ENCODE data around the gene ZNF618. TPM values are rescaled to one million over a fixed set of nuclear protein-coding genes. Genes with fewer than 3 reads are reported as not detected.

Gene ZNF618
- total RNA-seq, 2 experiments from 2014 or later, result not detected

GRCh38 chr9:113941526-113941925, 65.4 kb downstream of the ZNF618 start:
- DNase-seq (ENCODE audit: low spot score), result no peak
- CTCF ChIA-PET (ENCODE audit: unreplicated experiment), result no interaction called here
- POLR2A ChIA-PET, result interaction anchor here (1.2 kb wide), 1 partner anchor 24 kb away, joined by 3 read pairs; no protein-coding TSS in a partner anchor

GRCh38 chr9:113943112-113944009, 67.3 kb downstream of the ZNF618 start:
- no TSS peak for BruUV-seq (replicated peaks)
- no peaks in the 10 kb centered on the region for H3K9me2 ChIP-seq (ENCODE audit: insufficient read depth, low read length)
- H3K36me3 ChIP-seq (ENCODE audit: insufficient read depth, low read length), result no peaks in the 10 kb centered on the region
- H2AFZ ChIP-seq (ENCODE audit: low read length), result no peak overlapping the region
- no peak for TF ChIP-seq EZH2phosphoT487 (IDR thresholded peaks at IDR 0.05; ENCODE audit: borderline replicate concordance, low read depth, low read length)
- no peak for TF ChIP-seq CTCF (conservative IDR thresholded peaks at IDR 0.05; ENCODE audit: low read length)
- ChIA-PET CTCF (ENCODE audit: unreplicated experiment) (interaction anchor here (0.6 kb wide), 1 partner anchor 81 kb away, joined by 3 read pairs; no protein-coding TSS in a partner anchor), POLR2A (interaction anchor here (0.6 kb wide), 1 partner anchor 940 kb away, joined by 3 read pairs; no protein-coding TSS in a partner anchor)
- H3K27ac ChIP-seq (ENCODE audit: low read depth, low read length, poor library complexity, severe bottlenecking), result no peak overlapping the region
- H3K9me3 ChIP-seq (ENCODE audit: low read length), result no peaks in the 10 kb centered on the region
- no peak overlapping the region for H3K4me2 ChIP-seq (ENCODE audit: low read length)
- no peak overlapping the region for H3K4me3 ChIP-seq (ENCODE audit: low read depth, low read length, poor library complexity, severe bottlenecking)
- no peaks in the 10 kb centered on the region for H3K4me1 ChIP-seq (ENCODE audit: insufficient read depth, low read length, poor library complexity, severe bottlenecking)
- intact Hi-C loops (cut with micrococcal nuclease; ENCODE audit: unreplicated experiment), result no loop called here
- H3K79me2 ChIP-seq (ENCODE audit: insufficient read depth, low read depth, low read length), result no peaks in the 10 kb centered on the region
- DNase-seq (ENCODE audit: low spot score), result no peak
- no peaks in the 10 kb centered on the region for H4K20me1 ChIP-seq (ENCODE audit: insufficient read depth, low read length)

More at GRCh38 chr9:113941526-113941925, 65.4 kb downstream of the ZNF618 start:
- intact Hi-C loops (cut with micrococcal nuclease; ENCODE audit: unreplicated experiment), result no loop called here
- no peaks in the 10 kb centered on the region for H4K20me1 ChIP-seq (ENCODE audit: insufficient read depth, low read length)
- H3K4me1 ChIP-seq (ENCODE audit: insufficient read depth, low read length, poor library complexity, severe bottlenecking), result no peaks in the 10 kb centered on the region
- no peaks in the 10 kb centered on the region for H3K9me2 ChIP-seq (ENCODE audit: insufficient read depth, low read length)
- H3K79me2 ChIP-seq (ENCODE audit: insufficient read depth, low read depth, low read length), result no peaks in the 10 kb centered on the region
- TF ChIP-seq CTCF (conservative IDR thresholded peaks at IDR 0.05; ENCODE audit: low read length) (no peak), EZH2phosphoT487 (IDR thresholded peaks at IDR 0.05; ENCODE audit: borderline replicate concordance, low read depth, low read length) (no peak)
- H3K27ac ChIP-seq (ENCODE audit: low read depth, low read length, poor library complexity, severe bottlenecking), result no peak overlapping the region
- no TSS peak for BruUV-seq (replicated peaks)
- no peak overlapping the region for H2AFZ ChIP-seq (ENCODE audit: low read length)
- no peaks in the 10 kb centered on the region for H3K36me3 ChIP-seq (ENCODE audit: insufficient read depth, low read length)
- no peak overlapping the region for H3K4me2 ChIP-seq (ENCODE audit: low read length)
- no peaks in the 10 kb centered on the region for H3K9me3 ChIP-seq (ENCODE audit: low read length)
- H3K4me3 ChIP-seq (ENCODE audit: low read depth, low read length, poor library complexity, severe bottlenecking), result no peak overlapping the region

GRCh38 chr9:113945784-113946183, 69.7 kb downstream of the ZNF618 start:
- no TSS peak for BruUV-seq (replicated peaks)

More at GRCh38 chr9:113945784-113946183, 69.7 kb downstream of the ZNF618 start:
- H4K20me1 ChIP-seq (ENCODE audit: insufficient read depth, low read length), result no peaks in the 10 kb centered on the region
- no peaks in the 10 kb centered on the region for H3K79me2 ChIP-seq (ENCODE audit: insufficient read depth, low read depth, low read length)
- no peak for DNase-seq (ENCODE audit: low spot score)
- ChIA-PET POLR2A (no interaction called here), CTCF (ENCODE audit: unreplicated experiment) (no interaction called here)
- intact Hi-C loops (cut with micrococcal nuclease; ENCODE audit: unreplicated experiment), result no loop called here
- TF ChIP-seq EZH2phosphoT487 (IDR thresholded peaks at IDR 0.05; ENCODE audit: borderline replicate concordance, low read depth, low read length), result no peak
- no peak for TF ChIP-seq CTCF (conservative IDR thresholded peaks at IDR 0.05; ENCODE audit: low read length)
- H3K4me1 ChIP-seq (ENCODE audit: insufficient read depth, low read length, poor library complexity, severe bottlenecking), result no peaks in the 10 kb centered on the region
- no peak overlapping the region for H3K4me2 ChIP-seq (ENCODE audit: low read length)
- H2AFZ ChIP-seq (ENCODE audit: low read length), result no peak overlapping the region
- H3K27ac ChIP-seq (ENCODE audit: low read depth, low read length, poor library complexity, severe bottlenecking), result no peak overlapping the region
- H3K9me3 ChIP-seq (ENCODE audit: low read length), result no peaks in the 10 kb centered on the region
- no peaks in the 10 kb centered on the region for H3K36me3 ChIP-seq (ENCODE audit: insufficient read depth, low read length)
- no peak overlapping the region for H3K4me3 ChIP-seq (ENCODE audit: low read depth, low read length, poor library complexity, severe bottlenecking)
- no peaks in the 10 kb centered on the region for H3K9me2 ChIP-seq (ENCODE audit: insufficient read depth, low read length)
